Measurements from ENCODE around the gene RBFOX2.

DNA sequence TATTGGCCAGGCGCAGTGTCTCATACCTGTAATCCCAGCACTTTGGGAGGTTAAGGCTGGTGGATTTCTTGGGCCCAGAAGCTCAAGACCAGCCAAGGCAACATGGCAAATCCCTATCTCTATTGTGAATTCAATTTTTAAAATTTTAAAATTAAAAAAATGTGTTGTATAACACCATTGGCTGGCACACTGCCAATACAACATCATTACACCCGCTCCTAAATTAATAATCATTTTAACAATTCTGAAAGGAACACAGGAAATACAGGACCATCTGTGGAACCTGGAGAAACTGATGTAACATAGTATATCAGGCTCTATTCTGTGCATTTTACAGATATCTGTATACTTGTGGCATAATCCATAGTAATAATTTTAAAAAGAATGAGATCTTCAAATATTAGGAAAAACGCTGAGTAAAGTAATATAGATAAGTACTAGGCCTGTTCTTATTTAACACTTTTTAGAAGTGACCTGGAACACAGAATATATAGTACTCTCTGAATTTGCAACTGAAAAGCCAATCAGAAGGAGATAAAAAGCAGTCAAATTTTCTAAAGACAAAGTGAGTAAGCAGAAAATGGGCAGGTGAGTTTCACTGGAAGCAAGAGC is 186.6 kb downstream of the RBFOX2 start:
- TF ChIP-seq ZNF484 (CRISPR knock-in tag; IDR thresholded peaks at IDR 0.05; ENCODE audit: borderline replicate concordance, low read depth) = no peak
- TF ChIP-seq GZF1 (CRISPR knock-in tag; IDR thresholded peaks at IDR 0.05) = no peak
- no peak for TF ChIP-seq RBFOX2 (IDR thresholded peaks at IDR 0.05; ENCODE audit: low read depth, low read length)
- TF ChIP-seq PHF5A (CRISPR knock-in tag; IDR thresholded peaks at IDR 0.05; ENCODE audit: low read depth, unreplicated experiment) = no peak
- TF ChIP-seq TCF7L2 (IDR thresholded peaks at IDR 0.05; ENCODE audit: low read depth, low read length) = no peak
- no peak for TF ChIP-seq RFXANK (CRISPR knock-in tag; IDR thresholded peaks at IDR 0.05)
- no peak for TF ChIP-seq NFIC (IDR thresholded peaks at IDR 0.05; ENCODE audit: low read length)
- TF ChIP-seq, protein P1, sequence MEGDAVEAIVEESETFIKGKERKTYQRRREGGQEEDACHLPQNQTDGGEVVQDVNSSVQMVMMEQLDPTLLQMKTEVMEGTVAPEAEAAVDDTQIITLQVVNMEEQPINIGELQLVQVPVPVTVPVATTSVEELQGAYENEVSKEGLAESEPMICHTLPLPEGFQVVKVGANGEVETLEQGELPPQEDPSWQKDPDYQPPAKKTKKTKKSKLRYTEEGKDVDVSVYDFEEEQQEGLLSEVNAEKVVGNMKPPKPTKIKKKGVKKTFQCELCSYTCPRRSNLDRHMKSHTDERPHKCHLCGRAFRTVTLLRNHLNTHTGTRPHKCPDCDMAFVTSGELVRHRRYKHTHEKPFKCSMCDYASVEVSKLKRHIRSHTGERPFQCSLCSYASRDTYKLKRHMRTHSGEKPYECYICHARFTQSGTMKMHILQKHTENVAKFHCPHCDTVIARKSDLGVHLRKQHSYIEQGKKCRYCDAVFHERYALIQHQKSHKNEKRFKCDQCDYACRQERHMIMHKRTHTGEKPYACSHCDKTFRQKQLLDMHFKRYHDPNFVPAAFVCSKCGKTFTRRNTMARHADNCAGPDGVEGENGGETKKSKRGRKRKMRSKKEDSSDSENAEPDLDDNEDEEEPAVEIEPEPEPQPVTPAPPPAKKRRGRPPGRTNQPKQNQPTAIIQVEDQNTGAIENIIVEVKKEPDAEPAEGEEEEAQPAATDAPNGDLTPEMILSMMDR (CRISPR knock-in tag; IDR thresholded peaks at IDR 0.05) = no peak
- peak in 1 of 2 experiments; percentile 62; a peak in 2 of 4 replicates for TF ChIP-seq MAFK (conservative IDR thresholded peaks at IDR 0.05 in 1 of 2, IDR thresholded peaks at IDR 0.05 in 1 of 2; ENCODE audit: low read length in 2 of 2)
- TF ChIP-seq, protein P2, sequence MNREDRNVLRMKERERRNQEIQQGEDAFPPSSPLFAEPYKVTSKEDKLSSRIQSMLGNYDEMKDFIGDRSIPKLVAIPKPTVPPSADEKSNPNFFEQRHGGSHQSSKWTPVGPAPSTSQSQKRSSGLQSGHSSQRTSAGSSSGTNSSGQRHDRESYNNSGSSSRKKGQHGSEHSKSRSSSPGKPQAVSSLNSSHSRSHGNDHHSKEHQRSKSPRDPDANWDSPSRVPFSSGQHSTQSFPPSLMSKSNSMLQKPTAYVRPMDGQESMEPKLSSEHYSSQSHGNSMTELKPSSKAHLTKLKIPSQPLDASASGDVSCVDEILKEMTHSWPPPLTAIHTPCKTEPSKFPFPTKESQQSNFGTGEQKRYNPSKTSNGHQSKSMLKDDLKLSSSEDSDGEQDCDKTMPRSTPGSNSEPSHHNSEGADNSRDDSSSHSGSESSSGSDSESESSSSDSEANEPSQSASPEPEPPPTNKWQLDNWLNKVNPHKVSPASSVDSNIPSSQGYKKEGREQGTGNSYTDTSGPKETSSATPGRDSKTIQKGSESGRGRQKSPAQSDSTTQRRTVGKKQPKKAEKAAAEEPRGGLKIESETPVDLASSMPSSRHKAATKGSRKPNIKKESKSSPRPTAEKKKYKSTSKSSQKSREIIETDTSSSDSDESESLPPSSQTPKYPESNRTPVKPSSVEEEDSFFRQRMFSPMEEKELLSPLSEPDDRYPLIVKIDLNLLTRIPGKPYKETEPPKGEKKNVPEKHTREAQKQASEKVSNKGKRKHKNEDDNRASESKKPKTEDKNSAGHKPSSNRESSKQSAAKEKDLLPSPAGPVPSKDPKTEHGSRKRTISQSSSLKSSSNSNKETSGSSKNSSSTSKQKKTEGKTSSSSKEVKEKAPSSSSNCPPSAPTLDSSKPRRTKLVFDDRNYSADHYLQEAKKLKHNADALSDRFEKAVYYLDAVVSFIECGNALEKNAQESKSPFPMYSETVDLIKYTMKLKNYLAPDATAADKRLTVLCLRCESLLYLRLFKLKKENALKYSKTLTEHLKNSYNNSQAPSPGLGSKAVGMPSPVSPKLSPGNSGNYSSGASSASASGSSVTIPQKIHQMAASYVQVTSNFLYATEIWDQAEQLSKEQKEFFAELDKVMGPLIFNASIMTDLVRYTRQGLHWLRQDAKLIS (CRISPR knock-in tag; IDR thresholded peaks at IDR 0.05) = no peak
- TF ChIP-seq RXRA (CRISPR knock-in tag; IDR thresholded peaks at IDR 0.05) = no peak
- no peak for TF ChIP-seq ZFP90 (CRISPR knock-in tag; IDR thresholded peaks at IDR 0.05; ENCODE audit: borderline replicate concordance)
